GM06990 (cell line): Measurements from ENCODE around the gene RAPGEF1.

Experiments used
- DNase-seq: peaks from one replicate; pipeline ENCODE4 v3.0.0-alpha.2; 2011; ENCODE audit not compliant: insufficient read length; ENCODE audit errors: extremely low read depth
- H3K27me3 ChIP-seq: replicated peaks from 2 replicates; pipeline ENCODE4 v1.6.0; 2011; ENCODE audit warnings: low read length; ENCODE audit not compliant: control insufficient read depth, insufficient read depth
- H3K36me3 ChIP-seq: 2 replicates; pipeline ENCODE4 v1.5.1; 2011; ENCODE audit warnings: low read length; ENCODE audit not compliant: control insufficient read depth, insufficient read depth
- H3K4me3 ChIP-seq: replicated peaks from 2 replicates; pipeline ENCODE4 v1.5.1; 2011; ENCODE audit warnings: low read depth, mild to moderate bottlenecking, control low read depth, low read length
- TF ChIP-seq, protein P1 (sequence below): IDR thresholded peaks from 2 replicates; pipeline ENCODE4 v1.5.1; 2011; ENCODE audit warnings: low read length, control low read depth, mild to moderate bottlenecking, inconsistent platforms; ENCODE audit not compliant: insufficient read depth, poor library complexity, severe bottlenecking

The RAPGEF1 gene

DNA sequence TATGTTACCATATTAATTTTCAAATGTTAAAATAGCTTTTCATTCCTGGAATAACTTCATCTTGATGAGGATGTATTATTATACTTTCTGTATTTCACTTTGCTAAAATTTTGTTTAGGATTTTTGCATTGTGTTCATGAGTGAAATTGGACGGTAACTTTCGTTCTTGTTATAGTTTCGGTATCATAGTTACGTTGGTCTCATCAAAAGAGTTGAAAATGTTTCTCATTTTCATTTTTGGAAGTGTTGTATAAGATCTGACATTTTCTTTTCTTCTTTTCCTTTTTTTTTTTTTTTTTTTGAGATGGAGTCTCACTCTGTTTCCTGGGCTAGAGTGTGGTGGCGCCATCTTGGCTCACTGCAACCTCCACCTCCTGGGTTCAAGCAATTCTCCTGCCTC lies 174.5 kb downstream of the RAPGEF1 start:
- Histone ChIP-seq H3K27me3 (no peaks in the 10 kb centered on the region), H3K36me3 (peaks cover 7% of the 10 kb centered on the region), H3K4me3 (no peak overlapping the region)
- no peak for DNase-seq
- TF ChIP-seq, protein P1, sequence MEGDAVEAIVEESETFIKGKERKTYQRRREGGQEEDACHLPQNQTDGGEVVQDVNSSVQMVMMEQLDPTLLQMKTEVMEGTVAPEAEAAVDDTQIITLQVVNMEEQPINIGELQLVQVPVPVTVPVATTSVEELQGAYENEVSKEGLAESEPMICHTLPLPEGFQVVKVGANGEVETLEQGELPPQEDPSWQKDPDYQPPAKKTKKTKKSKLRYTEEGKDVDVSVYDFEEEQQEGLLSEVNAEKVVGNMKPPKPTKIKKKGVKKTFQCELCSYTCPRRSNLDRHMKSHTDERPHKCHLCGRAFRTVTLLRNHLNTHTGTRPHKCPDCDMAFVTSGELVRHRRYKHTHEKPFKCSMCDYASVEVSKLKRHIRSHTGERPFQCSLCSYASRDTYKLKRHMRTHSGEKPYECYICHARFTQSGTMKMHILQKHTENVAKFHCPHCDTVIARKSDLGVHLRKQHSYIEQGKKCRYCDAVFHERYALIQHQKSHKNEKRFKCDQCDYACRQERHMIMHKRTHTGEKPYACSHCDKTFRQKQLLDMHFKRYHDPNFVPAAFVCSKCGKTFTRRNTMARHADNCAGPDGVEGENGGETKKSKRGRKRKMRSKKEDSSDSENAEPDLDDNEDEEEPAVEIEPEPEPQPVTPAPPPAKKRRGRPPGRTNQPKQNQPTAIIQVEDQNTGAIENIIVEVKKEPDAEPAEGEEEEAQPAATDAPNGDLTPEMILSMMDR: no peak

DNA sequence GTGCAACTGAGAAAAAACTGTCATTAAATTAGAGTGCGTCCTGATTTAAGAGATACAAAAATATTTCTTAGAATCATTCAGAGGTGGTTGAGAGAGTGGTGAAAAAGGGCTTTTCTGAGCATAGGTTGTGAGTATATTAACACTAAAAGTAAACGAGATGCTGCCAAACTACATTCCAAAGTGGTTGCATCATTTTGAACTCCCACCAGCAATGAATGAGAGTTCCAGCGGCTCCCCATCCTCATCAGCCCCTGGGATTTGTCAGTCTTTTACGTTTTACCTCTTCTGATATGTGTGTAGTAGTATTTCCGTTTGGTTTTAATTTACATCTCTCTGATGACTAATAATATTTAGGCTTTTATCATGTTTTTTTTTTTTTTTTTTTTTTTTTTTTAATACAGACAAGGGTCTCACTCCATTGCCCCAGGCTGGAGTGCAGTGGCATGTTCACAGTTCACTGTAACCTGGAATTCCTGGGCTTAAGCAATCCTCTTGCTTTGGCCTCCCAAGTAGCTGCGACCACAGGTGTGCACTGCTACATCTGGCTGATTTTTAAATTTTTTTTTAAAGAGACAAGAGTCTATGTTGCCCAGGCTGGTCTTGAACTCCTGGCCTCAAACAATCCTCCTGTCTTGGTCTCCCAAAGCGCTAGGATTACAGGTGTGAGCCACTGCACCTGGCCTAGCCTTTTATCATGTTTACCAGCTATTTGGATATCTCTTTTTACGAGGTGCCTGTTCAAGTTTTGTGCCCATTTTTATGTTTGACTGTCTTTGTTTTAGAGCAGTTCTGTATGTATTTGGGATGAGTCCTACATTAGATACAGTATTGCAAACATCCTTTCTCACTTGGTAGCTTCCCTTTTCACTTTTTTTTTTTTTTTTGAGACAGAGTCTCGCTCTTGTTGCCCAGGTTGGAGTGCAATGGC lies 177.6 kb downstream of the RAPGEF1 start:
- TF ChIP-seq, protein P1: no peak
- no peak for DNase-seq
- Histone ChIP-seq H3K27me3 (no peaks in the 10 kb centered on the region), H3K4me3 (no peak overlapping the region), H3K36me3 (no peaks in the 10 kb centered on the region)

DNA sequence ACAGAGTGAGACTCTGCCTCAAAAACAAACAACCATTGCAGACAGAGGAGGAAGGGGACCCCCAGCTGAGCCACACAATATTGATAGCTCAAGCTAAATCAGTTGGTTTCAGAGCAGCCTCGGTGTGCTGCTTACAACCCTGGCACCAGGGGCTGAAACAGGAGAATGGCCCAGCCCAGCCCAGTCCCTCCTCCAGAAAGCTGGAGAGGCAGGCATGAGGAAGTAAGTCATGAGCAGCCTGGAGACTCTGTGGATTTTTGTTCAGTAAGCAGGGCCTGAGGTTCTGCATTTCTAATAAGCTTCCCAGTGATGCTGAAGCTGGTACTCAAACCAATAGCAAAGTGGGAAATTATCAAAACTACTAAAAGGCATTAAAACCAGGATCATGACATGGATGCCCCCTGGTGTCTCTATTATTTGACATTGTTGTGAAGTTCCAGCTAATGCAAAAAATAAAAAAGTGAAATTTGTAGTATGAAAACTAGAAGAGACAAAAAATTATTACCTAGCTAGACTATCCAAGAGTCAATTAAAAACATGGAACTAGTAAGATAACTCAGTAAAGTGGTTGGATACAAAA lies 180.4 kb downstream of the RAPGEF1 start:
- no peaks in the 10 kb centered on the region for H3K36me3 ChIP-seq
- H3K4me3 ChIP-seq: no peak overlapping the region
- no peak for DNase-seq
- no peaks in the 10 kb centered on the region for H3K27me3 ChIP-seq
- TF ChIP-seq, protein P1: no peak

DNA sequence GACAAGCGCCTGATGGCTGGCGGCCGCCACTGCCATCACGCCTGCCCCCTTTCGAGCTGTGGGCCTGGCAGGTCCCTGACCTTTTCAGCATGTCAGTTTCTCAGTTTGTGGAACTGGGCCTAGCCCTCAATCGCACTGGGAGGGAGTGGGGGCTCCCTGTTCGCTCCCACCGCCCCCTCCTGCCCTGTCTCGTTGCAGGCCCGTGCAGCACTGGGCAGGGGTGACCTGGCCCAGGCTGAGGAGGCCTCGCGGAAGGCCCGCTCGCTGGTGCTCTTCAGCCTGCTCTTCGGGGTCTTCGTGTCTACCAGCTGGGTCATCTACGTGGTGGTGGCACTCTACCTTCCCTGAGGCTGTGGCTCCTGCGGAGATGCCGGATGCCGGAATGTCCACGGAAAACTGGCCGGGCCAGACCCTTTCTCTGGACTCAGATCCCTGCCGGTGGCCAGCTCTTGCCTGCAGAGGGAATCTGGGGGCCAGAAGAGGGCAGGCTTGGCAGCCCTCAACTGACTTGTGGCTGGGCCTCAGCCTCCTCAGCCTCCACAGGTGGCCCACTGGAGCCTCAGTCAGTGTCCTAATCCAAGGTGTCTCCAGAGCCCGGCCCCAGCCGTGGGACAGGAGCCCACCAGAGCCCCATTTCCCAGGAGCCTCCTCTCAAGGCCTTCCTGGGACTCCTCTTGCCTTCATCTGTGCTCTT lies 181.9 kb downstream of the RAPGEF1 start:
- Histone ChIP-seq H3K36me3 (no peaks in the 10 kb centered on the region), H3K4me3 (no peak overlapping the region), H3K27me3 (no peaks in the 10 kb centered on the region)
- no peak for DNase-seq
- TF ChIP-seq, protein P1: no peak

DNA sequence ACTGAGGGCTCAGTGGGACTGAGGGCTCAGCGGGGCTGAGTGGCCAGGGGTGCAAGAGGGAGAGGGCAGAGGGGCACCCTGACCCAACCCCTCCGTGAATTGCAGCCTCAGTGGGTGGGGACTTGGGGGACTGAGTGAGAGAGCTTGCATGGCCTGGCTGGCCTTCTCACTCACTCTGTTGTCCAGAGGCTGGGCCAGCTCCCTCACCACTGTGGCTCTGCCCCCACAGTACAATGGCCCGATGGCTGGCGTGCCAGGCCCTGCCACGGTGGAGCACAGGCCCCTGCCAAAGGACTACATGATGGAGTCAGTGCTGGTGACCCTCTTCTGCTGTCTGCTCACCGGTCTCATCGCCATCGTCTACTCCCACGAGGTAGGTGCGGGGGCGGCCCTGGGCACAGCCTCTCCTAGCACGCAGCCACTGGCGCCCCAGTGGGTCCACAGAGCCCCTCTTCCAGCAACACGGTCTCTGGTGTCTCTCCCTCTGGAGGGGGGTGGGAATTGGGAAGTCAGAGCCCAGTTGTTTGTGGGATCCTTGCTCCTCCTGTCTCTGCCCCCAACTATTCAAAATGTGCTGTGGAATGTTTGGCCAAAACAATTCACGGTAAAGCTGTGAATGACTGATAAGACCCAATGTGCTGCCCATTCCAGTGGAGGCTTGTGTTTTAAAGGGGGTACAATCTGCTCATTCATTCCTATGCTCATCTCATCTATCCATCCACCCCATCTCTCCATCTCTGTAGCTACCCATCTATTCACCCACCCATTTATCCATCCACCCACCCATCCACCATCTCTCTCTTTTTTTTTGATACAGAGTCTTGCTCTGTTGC lies 183.8 kb downstream of the RAPGEF1 start:
- no peaks in the 10 kb centered on the region for H3K27me3 ChIP-seq
- H3K4me3 ChIP-seq: no peak overlapping the region
- TF ChIP-seq, protein P1: no peak
- DNase-seq: no peak
- no peaks in the 10 kb centered on the region for H3K36me3 ChIP-seq
